Measurements from ENCODE around the gene DLX3. TPM values are rescaled to one million over a fixed set of nuclear protein-coding genes. Genes with fewer than 3 reads are reported as not detected.

The DLX3 gene
- total RNA-seq, 1 experiment from 2014 or later = 0.17 TPM

- DNase-seq (ENCODE audit: low spot score) = no peak
Measured at GRCh38 chr17:49992933-49993422, 2.0 kb downstream of the DLX3 start.

- DNase-seq (ENCODE audit: low spot score) = no peak
Measured at GRCh38 chr17:49992191-49992932, 2.7 kb downstream of the DLX3 start.

- DNase-seq (ENCODE audit: low spot score) = no peak
Measured at GRCh38 chr17:49991409-49991808, 3.6 kb downstream of the DLX3 start.

- no peak for DNase-seq (ENCODE audit: low spot score)
Measured at GRCh38 chr17:49990921-49991320, 4.1 kb downstream of the DLX3 start.

- DNase-seq (ENCODE audit: low spot score) = no peak
Measured at GRCh38 chr17:49990331-49990730, 4.7 kb downstream of the DLX3 start.

- DNase-seq (ENCODE audit: low spot score) = no peak
Measured at GRCh38 chr17:49989518-49989880, 5.5 kb downstream of the DLX3 start.

GRCh38 chr17:49987681-49988441 is 7.2 kb downstream of the DLX3 start:
- peak; percentile 91 for DNase-seq (ENCODE audit: low spot score)

- no peak for DNase-seq (ENCODE audit: low spot score)
Measured at GRCh38 chr17:49987290-49987585, 7.8 kb downstream of the DLX3 start.

GRCh38 chr17:49986396-49987289 is 8.4 kb downstream of the DLX3 start:
- no peak for DNase-seq (ENCODE audit: low spot score)

- DNase-seq (ENCODE audit: low spot score) = no peak
Measured at GRCh38 chr17:49985310-49985990, 9.6 kb downstream of the DLX3 start.

GRCh38 chr17:49984776-49985175 is 10.2 kb downstream of the DLX3 start:
- DNase-seq (ENCODE audit: low spot score) = no peak

- no peak for DNase-seq (ENCODE audit: low spot score)
Measured at GRCh38 chr17:49984283-49984682, 10.7 kb downstream of the DLX3 start.

- DNase-seq (ENCODE audit: low spot score) = no peak
Measured at GRCh38 chr17:49980703-49981197, 14.3 kb downstream of the DLX3 start.

GRCh38 chr17:49979748-49980479 is 15.1 kb downstream of the DLX3 start:
- no peak for DNase-seq (ENCODE audit: low spot score)

GRCh38 chr17:49978501-49978900 is 16.5 kb downstream of the DLX3 start:
- DNase-seq (ENCODE audit: low spot score) = no peak

- DNase-seq (ENCODE audit: low spot score) = no peak
Measured at GRCh38 chr17:49977463-49978389, 17.3 kb downstream of the DLX3 start.

GRCh38 chr17:49976828-49977202 is 18.2 kb downstream of the DLX3 start:
- DNase-seq (ENCODE audit: low spot score) = no peak

GRCh38 chr17:49976163-49976827 is 18.7 kb downstream of the DLX3 start:
- peak; percentile 63 for DNase-seq (ENCODE audit: low spot score)

GRCh38 chr17:49975531-49975930 is 19.5 kb downstream of the DLX3 start:
- no peak for DNase-seq (ENCODE audit: low spot score)

Data from H4 (cell line).